HEK293 (cell line): ENCODE measurements around the gene DPH2.
A peak's percentile ranks its signal among the peaks of the same experiment; 100 is the strongest.

ENCODE experiments used
- CTCF ChIA-PET: fragments of 350-600 bp; formaldehyde crosslinking; extraction: SDS; loops from one replicate; lab custom pipeline; 2021; ENCODE audit warnings: antibody characterized with exemption; lab: Yijun Ruan, JAX
- POLR2A ChIA-PET: fragments of 300-600 bp; formaldehyde crosslinking; extraction: SDS; loops from one replicate; lab custom pipeline; 2020; ENCODE audit warnings: antibody characterized with exemption, inconsistent platforms; lab: Yijun Ruan, JAX
- H3K27ac ChIP-seq: fragments of 200-500 bp; sonication (Bioruptor generic); 2 replicates; pipeline ENCODE4 v1.5.1; 2014; ENCODE audit warnings: low read depth, low read length, control low read depth, inconsistent platforms; ENCODE audit errors: extremely low read depth
- H3K36me3 ChIP-seq, 2 experiments: fragments of 200-500 bp in 1 of 2; sonication (Bioruptor generic) in 1 of 2; 1 replicate in 1 of 2; 2 replicates in 1 of 2; pipeline ENCODE4 v1.5.1; 2014 to 2017; ENCODE audit warnings: inconsistent platforms in 2 of 2, low read length in 2 of 2; ENCODE audit not compliant: control insufficient read depth in 2 of 2, insufficient read depth in 1 of 2
- H3K4me1 ChIP-seq: fragments of 200-500 bp; sonication (Bioruptor generic); 2 replicates; pipeline ENCODE4 v1.5.1; 2014; ENCODE audit warnings: mild to moderate bottlenecking, low read length, inconsistent platforms; ENCODE audit not compliant: control insufficient read depth, insufficient read depth
- H3K4me3 ChIP-seq: 2 replicates; pipeline ENCODE4 v1.5.1; 2011; ENCODE audit warnings: low read depth, mild to moderate bottlenecking, control low read depth, low read length, moderate library complexity
- H3K9me3 ChIP-seq: fragments of 200-500 bp; sonication (Bioruptor generic); 2 replicates; pipeline ENCODE4 v1.5.1; 2014; ENCODE audit warnings: low read depth, low read length, inconsistent platforms; ENCODE audit not compliant: control insufficient read depth, insufficient read depth
- BCL6B ChIP-seq: fragments of 450-650 bp; formaldehyde crosslinking; IDR thresholded peaks from 2 replicates; pipeline ENCODE4 v1.5.1; 2017; ENCODE audit warnings: missing biosample characterization, missing genetic modification characterization
- EGR2 ChIP-seq: fragments of 450-650 bp; formaldehyde crosslinking; IDR thresholded peaks from 2 replicates; pipeline ENCODE4 v1.5.1; 2016; ENCODE audit warnings: low read depth, missing biosample characterization, missing genetic modification characterization
- GLIS1 ChIP-seq: fragments of 450-650 bp; formaldehyde crosslinking; IDR thresholded peaks from 2 replicates; pipeline ENCODE4 v1.5.1; 2016; ENCODE audit warnings: missing biosample characterization, missing genetic modification characterization
- GLIS2 ChIP-seq: fragments of 450-650 bp; formaldehyde crosslinking; IDR thresholded peaks from 2 replicates; pipeline ENCODE4 v1.5.1; 2016; ENCODE audit warnings: missing biosample characterization, missing genetic modification characterization
- KLF7 ChIP-seq: fragments of 450-650 bp; formaldehyde crosslinking; IDR thresholded peaks from 2 replicates; pipeline ENCODE4 v1.5.1; 2016; ENCODE audit warnings: missing biosample characterization, missing genetic modification characterization, borderline replicate concordance
- KLF8 ChIP-seq: fragments of 450-650 bp; formaldehyde crosslinking; IDR thresholded peaks from 2 replicates; pipeline ENCODE4 v1.5.1; 2016; ENCODE audit warnings: missing biosample characterization, missing genetic modification characterization
- PATZ1 ChIP-seq: fragments of 450-650 bp; formaldehyde crosslinking; IDR thresholded peaks from 2 replicates; pipeline ENCODE4 v1.5.1; 2016; ENCODE audit warnings: missing biosample characterization, missing genetic modification characterization
- SCRT2 ChIP-seq: fragments of 450-650 bp; formaldehyde crosslinking; IDR thresholded peaks from 2 replicates; pipeline ENCODE4 v1.5.1; 2016; ENCODE audit warnings: missing biosample characterization, missing genetic modification characterization
- SP2 ChIP-seq: fragments of 450-650 bp; formaldehyde crosslinking; IDR thresholded peaks from 2 replicates; pipeline ENCODE4 v1.5.1; 2016; ENCODE audit warnings: missing biosample characterization, missing genetic modification characterization
- ZBTB17 ChIP-seq: fragments of 450-650 bp; formaldehyde crosslinking; IDR thresholded peaks from 2 replicates; pipeline ENCODE4 v1.5.1; 2016; ENCODE audit warnings: missing biosample characterization, missing genetic modification characterization
- ZBTB48 ChIP-seq: fragments of 450-650 bp; formaldehyde crosslinking; IDR thresholded peaks from 2 replicates; pipeline ENCODE4 v1.5.1; 2016; ENCODE audit warnings: missing biosample characterization, missing genetic modification characterization
- ZBTB7A ChIP-seq: fragments of 450-650 bp; formaldehyde crosslinking; IDR thresholded peaks from 2 replicates; pipeline ENCODE4 v1.5.1; 2016; ENCODE audit warnings: low read depth, missing biosample characterization, missing genetic modification characterization
- ZFHX2 ChIP-seq: fragments of 450-650 bp; formaldehyde crosslinking; conservative IDR thresholded peaks from 2 replicates; pipeline ENCODE4 v1.5.1; 2016; ENCODE audit warnings: missing biosample characterization, missing genetic modification characterization
- ZNF292 ChIP-seq: fragments of 450-650 bp; formaldehyde crosslinking; IDR thresholded peaks from 2 replicates; pipeline ENCODE4 v1.5.1; 2016; ENCODE audit warnings: low read depth, missing biosample characterization, missing genetic modification characterization, borderline replicate concordance
- ZNF335 ChIP-seq: fragments of 450-650 bp; formaldehyde crosslinking; conservative IDR thresholded peaks from 2 replicates; pipeline ENCODE4 v1.5.1; 2016; ENCODE audit warnings: missing biosample characterization, missing genetic modification characterization
- ZNF391 ChIP-seq: fragments of 450-650 bp; formaldehyde crosslinking; IDR thresholded peaks from 2 replicates; pipeline ENCODE4 v1.5.1; 2016; ENCODE audit warnings: low read depth, missing biosample characterization, missing genetic modification characterization, borderline replicate concordance
- ZNF692 ChIP-seq: fragments of 450-650 bp; formaldehyde crosslinking; IDR thresholded peaks from 2 replicates; pipeline ENCODE4 v1.5.1; 2016; ENCODE audit warnings: missing biosample characterization, missing genetic modification characterization
- ZNF776 ChIP-seq: fragments of 450-650 bp; formaldehyde crosslinking; IDR thresholded peaks from 2 replicates; pipeline ENCODE4 v1.5.0; 2017; ENCODE audit warnings: missing biosample characterization, missing genetic modification characterization, borderline replicate concordance
- ZNF830 ChIP-seq: fragments of 450-650 bp; IDR thresholded peaks from 2 replicates; pipeline ENCODE4 v1.5.0; 2018; ENCODE audit warnings: missing biosample characterization, missing genetic modification characterization, low read depth, mild to moderate bottlenecking, moderate library complexity
- TF ChIP-seq, protein P1 (sequence below): fragments of 450-650 bp; formaldehyde crosslinking; IDR thresholded peaks from 2 replicates; pipeline ENCODE4 v1.5.1; 2017; ENCODE audit warnings: missing biosample characterization, missing genetic modification characterization
- TF ChIP-seq, protein P2 (sequence below): fragments of 450-650 bp; formaldehyde crosslinking; optimal IDR thresholded peaks from 2 replicates; pipeline ENCODE3; 2016; ENCODE audit warnings: missing biosample characterization, mild to moderate bottlenecking, missing genetic modification characterization
- TF ChIP-seq, protein P3 (sequence below): fragments of 450-650 bp; formaldehyde crosslinking; IDR thresholded peaks from 2 replicates; pipeline ENCODE4 v1.5.1; 2016; ENCODE audit warnings: missing biosample characterization, missing genetic modification characterization

DPH2 gene

GRCh38 chr1:43979528-43980254, 9.9 kb downstream of the DPH2 start (continued):
- peak; percentile 92 for TF ChIP-seq GLIS2
- TF ChIP-seq KLF7 (tag by site-specific recombination), result peak; percentile 54; the same call in 1 of the 2 replicates
- no peak for TF ChIP-seq BCL6B (tag by site-specific recombination)
- TF ChIP-seq, protein P1, sequence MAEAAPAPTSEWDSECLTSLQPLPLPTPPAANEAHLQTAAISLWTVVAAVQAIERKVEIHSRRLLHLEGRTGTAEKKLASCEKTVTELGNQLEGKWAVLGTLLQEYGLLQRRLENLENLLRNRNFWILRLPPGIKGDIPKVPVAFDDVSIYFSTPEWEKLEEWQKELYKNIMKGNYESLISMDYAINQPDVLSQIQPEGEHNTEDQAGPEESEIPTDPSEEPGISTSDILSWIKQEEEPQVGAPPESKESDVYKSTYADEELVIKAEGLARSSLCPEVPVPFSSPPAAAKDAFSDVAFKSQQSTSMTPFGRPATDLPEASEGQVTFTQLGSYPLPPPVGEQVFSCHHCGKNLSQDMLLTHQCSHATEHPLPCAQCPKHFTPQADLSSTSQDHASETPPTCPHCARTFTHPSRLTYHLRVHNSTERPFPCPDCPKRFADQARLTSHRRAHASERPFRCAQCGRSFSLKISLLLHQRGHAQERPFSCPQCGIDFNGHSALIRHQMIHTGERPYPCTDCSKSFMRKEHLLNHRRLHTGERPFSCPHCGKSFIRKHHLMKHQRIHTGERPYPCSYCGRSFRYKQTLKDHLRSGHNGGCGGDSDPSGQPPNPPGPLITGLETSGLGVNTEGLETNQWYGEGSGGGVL (tag by site-specific recombination), result peak; percentile 68; the same call in 1 of the 2 replicates
- peak; percentile 74; the same call in 1 of the 2 replicates for TF ChIP-seq KLF8 (tag by site-specific recombination)
- TF ChIP-seq ZFHX2 (tag by site-specific recombination), result peak; percentile 98
- peak; percentile 37; the same call in 1 of the 2 replicates for TF ChIP-seq ZBTB17 (tag by site-specific recombination)
- TF ChIP-seq ZNF776 (tag by site-specific recombination), result no peak
- TF ChIP-seq, protein P2, sequence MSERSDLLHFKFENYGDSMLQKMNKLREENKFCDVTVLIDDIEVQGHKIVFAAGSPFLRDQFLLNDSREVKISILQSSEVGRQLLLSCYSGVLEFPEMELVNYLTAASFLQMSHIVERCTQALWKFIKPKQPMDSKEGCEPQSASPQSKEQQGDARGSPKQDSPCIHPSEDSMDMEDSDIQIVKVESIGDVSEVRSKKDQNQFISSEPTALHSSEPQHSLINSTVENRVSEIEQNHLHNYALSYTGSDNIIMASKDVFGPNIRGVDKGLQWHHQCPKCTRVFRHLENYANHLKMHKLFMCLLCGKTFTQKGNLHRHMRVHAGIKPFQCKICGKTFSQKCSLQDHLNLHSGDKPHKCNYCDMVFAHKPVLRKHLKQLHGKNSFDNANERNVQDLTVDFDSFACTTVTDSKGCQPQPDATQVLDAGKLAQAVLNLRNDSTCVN (tag by site-specific recombination), result peak; percentile 48
- peak; percentile 22; the same call in 1 of the 2 replicates for TF ChIP-seq ZBTB7A (tag by site-specific recombination)
- TF ChIP-seq, protein P3, sequence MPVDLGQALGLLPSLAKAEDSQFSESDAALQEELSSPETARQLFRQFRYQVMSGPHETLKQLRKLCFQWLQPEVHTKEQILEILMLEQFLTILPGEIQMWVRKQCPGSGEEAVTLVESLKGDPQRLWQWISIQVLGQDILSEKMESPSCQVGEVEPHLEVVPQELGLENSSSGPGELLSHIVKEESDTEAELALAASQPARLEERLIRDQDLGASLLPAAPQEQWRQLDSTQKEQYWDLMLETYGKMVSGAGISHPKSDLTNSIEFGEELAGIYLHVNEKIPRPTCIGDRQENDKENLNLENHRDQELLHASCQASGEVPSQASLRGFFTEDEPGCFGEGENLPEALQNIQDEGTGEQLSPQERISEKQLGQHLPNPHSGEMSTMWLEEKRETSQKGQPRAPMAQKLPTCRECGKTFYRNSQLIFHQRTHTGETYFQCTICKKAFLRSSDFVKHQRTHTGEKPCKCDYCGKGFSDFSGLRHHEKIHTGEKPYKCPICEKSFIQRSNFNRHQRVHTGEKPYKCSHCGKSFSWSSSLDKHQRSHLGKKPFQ (tag by site-specific recombination), result peak; percentile 44; the same call in 1 of the 2 replicates
- TF ChIP-seq SP2 (tag by site-specific recombination), result 0 out of 2 replicates have a peak, but pooled peaks have one; percentile 40
- TF ChIP-seq EGR2 (tag by site-specific recombination), result peak; percentile 93
- TF ChIP-seq GLIS1 (tag by site-specific recombination), result peak; percentile 68
- no peak for TF ChIP-seq ZNF830 (tag by site-specific recombination)
- TF ChIP-seq ZBTB48 (tag by site-specific recombination), result peak; percentile 40; the same call in 1 of the 2 replicates
- peak; percentile 33; the same call in 1 of the 2 replicates for TF ChIP-seq ZNF391 (tag by site-specific recombination)

GRCh38 chr1:43980255-43981134, 10.7 kb downstream of the DPH2 start:
- POLR2A ChIA-PET, result no interaction called here
- TF ChIP-seq ZNF692 (tag by site-specific recombination) (0 out of 2 replicates have a peak, but pooled peaks have one; percentile 25), SCRT2 (tag by site-specific recombination) (no peak), ZNF335 (tag by site-specific recombination) (peak; percentile 43; the same call in 1 of the 2 replicates), EGR2 (tag by site-specific recombination) (peak; percentile 68), PATZ1 (tag by site-specific recombination) (peak; percentile 45; the same call in 1 of the 2 replicates), ZNF292 (tag by site-specific recombination) (no peak)

More at GRCh38 chr1:43980255-43981134, 10.7 kb downstream of the DPH2 start:
- CTCF ChIA-PET, result interaction anchor here (0.7 kb wide), 1 partner anchor 269 kb away, joined by 3 read pairs; no protein-coding TSS in a partner anchor
- Histone ChIP-seq H3K4me1 (peaks cover 3% of the 10 kb centered on the region; the same call in 1 of the 2 replicates), H3K4me3 (peak overlapping the region; percentile 67), H3K9me3 (no peaks in the 10 kb centered on the region), H3K27ac (no peak overlapping the region; the same call in 1 of the 2 replicates), H3K36me3 (peaks cover 7 to 78% of the 10 kb centered on the region in 2 experiments)
